Measurements from ENCODE around the gene MDK.
A peak's percentile ranks its signal among the peaks of the same experiment; 100 is the strongest.

MDK gene

DNA sequence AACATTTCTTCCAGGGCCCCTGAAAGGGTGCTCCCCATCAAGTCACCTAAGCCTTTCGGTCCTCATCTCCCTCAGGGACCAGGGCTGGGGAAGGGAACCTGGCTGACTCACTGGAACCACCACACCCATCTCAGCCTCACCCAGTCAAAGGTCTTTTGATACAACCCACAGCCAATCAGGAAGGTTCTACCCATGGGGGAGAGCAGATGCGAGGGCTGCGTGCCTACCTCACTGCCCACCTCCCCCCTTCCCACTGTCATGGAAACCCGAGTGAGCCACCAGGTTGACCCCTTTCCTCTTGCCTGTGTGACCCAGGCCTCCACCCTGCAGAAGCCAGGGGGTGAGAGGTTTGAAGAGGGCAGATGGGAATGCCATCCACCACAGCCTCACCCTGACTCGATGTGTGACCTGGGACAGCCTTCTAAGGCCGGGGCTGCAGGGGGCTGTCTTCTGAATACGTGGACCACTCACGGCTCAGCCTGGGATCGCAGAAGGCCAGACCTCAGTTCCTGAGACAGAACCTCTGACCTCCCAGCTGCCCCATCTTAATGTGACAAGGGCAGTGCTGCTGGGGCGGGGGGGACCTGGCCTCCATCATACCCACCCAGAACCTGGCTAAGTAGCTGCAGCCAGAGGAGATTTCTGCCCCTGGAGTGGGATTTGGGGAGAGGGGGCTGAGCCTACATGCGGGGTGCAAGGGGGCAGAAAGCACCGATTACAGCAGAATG is 2.7 kb downstream of the MDK start:
- DNase-seq (ENCODE audit: low spot score): no peak

DNA sequence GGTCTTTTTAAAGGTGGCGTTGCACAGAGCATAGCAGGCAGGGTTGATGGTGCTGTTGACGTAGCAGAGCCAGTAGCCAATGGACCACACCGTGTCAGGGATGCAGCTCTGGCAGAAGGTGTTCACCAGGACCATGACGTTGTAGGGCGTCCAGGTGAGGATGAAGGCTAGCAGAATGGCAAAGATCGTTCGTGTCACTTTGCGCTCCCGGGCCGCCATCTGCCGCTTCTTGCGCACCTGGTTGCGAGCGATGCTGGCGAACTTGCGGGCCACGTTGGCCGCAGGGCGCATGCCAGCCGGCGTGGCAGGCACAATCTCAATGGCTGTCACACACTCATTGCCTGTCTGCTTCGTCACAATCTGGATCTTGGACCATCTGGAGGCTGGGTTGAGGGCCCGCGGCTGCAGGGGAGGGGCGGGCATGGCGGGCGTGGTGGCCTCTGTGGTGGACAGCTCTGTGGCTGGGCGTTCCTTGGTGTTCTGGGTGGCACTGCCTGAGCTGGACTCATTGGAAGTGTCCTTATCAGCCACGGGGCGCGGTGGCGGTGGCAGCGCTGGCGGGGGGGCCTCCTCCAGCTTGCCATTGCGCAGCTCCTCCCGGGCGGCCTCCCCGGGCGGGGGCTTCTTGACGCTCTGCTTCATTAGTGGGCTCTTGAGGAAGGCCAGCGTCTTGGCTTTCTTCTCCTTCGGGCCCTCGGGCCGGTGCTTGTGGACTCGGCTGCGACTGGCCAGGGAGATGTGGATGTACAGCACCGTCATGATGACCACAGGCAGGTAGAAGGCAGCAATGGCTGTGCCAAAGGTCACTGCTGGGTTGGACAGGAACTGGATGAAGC is 3.9 kb downstream of the MDK start:
- no peak for DNase-seq (ENCODE audit: low spot score)

DNA sequence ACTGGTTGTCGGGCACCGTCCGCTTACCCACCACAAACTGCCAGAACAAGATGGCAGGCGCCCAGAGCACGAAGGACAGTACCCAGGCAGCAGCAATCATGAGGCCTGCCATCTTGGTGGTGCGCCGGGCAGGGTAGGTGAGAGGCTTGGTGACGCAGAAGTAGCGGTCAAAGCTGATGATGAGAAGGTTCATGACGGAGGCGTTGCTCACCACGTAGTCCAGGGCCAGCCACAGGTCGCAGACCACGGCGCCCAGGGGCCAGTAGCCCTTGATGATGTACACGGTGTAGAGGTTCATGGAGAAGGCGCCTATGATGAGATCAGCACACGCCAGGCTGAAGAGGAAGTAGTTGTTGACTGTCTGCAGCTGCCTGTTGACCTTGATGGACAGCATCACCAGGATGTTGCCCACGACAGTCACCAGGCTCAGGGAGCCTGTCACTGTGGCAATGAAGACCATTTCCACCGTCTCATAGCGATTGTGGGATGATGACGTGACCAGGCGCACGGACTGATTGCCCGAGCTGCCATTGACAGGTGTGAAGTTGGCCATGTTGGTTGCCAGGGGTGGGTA is 4.6 kb downstream of the MDK start:
- no peak for DNase-seq (ENCODE audit: low spot score)

DNA sequence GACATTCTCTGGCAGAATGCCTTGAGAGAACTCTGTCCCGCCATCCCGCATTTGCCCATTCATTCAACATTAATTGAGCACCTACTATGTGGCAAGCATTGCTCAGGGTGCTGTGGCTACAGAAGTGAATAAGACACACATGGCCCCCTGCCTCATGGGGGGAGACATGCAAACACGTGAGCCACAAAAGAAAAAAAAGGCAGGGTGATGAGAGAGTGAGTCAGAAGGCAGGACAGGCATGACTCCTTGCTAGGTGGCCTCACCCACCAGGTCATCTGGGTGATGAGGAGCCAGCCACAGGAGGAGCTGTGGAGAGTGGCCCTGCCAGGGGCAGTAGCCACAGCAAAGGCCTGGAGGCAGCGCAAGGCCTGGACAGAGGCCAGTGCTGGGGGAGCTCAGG is 5.2 kb downstream of the MDK start:
- no peak for DNase-seq (ENCODE audit: low spot score)

DNA sequence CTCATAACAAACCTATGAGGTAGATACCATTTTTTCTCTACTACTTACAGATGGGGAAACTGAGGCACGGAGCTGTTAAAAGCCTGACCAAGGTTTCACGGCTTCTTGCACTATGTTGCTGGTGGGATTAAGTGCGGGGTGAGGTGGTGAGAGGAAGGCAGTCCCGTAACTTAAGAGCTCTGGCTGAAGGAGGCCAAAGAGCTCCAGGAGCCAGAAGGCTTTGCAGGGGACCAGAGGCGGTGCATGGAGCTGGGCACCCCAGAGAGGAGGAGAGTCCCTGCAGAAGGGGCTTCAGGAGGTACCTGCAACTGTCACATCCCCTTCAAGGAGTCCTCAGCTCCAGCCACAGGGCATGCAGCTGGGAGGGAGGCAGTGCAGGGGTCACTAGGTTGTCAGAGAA is 6.0 kb downstream of the MDK start:
- no peak for DNase-seq (ENCODE audit: low spot score)

DNA sequence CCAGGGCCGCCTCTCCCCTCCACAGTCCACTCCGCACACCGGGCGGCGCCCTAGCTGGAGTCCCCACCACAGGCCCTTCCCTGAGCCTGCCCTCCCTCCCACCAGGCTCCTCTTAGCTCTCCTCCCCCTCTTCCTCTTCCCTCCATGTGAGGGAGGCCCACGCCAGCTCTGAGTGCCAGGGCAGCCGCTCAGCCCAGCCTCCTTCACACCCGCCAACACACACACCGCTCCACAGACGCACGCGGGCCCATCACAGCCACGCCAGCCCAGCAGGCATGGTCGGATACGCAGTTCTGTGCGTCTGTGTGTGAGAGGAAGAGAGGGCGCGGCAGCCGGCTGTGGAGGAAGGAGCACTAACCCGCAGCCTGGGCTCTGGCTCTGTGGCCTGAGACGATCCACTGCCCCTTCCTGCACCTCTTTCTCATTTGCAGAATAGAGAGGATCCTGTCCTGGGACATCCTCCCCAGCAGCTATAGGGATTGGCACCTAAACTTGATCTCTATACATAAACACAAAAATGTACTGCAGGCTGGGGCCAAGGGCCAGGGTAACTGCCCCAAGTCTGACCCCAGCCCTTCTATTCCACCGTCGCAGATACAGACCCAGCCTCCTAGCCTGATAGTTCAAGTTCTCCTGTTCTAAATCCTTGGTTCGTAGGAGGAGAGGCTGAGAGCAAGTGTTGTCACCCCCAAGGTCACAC is 6.6 kb downstream of the MDK start:
- no peak for DNase-seq (ENCODE audit: low spot score)

DNA sequence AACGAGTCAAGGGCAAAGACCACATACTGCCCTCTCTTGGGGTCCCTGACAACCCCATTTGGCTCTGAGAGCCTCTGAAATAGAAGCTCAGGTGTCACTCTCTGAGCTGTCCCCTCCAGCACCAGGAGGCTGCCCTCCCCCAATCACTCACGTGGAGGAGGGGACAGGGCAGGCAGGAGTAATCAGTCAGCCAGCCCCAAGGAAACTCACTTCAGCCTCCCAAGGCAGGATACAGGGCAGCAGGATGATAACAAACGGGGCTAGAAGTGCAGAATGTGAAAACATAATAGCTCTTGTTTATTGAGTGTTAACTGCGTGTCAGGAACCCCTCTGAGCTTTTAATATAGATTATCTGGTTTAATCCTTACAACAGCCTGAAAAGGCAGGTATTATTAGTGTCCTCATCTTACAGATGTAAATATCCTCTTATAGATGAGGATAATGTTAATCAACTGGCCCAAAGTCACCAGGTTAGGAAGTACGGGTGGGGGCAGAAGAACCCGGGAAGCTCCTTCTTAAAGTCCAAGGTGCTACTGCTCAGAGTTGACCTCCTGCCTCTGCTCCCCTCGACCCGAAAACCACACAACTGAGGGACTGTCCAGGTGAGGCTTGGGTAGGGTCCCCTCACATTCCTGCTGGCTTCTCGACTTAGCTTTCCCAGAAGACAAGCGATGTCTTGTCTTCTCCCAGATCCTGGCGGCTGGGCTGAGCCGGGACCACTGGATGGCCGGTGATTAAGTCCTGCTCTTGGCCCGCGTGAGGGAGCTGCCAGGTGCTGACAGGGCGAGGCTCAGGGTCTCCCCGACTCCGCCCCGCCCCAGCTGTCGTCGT is 7.4 kb downstream of the MDK start:
- no peak for DNase-seq (ENCODE audit: low spot score)

DNA sequence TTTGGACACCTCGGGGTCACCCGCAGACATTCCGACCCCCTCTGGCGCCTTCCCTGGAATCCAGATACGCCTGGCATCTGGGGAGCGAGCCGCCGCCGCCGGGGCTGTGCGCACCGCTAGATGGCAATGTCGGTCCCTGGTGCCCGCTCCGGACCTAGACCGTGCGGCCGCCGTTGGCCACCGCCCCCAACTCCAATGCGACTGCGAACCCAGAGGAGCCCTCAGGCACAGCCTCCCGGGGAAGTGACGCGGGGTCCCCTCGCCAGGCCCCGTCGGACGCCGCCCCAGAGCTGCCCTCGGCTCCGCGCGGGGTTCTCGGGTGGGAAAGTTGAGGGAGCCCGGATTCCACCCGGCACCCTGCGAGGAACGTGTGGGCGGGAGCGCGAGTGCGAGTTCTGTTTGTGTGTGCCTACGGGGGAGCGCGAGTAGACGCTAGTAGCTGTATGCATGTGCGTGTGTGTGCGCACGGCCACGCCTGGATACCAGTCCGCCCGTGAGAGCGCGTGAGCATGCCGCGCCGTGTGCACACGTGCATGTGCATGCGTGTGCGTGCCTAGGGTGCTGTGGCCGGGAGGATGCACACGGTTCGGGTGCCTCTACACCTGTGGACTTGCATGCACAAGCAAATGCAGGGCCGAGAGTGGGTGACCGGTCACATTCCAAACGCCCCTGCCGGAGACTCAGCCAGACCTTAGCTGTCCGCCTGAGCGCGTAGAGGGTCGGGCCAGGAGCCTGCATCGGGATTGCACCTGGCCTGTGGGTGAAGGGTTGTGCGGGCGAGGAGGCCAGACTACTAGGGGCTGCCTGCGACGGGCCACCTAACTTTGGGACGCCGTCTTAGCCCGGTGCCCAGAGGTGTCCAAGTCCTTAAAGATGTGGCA is 8.2 kb downstream of the MDK start:
- DNase-seq (ENCODE audit: low spot score): peak; percentile 23

DNA sequence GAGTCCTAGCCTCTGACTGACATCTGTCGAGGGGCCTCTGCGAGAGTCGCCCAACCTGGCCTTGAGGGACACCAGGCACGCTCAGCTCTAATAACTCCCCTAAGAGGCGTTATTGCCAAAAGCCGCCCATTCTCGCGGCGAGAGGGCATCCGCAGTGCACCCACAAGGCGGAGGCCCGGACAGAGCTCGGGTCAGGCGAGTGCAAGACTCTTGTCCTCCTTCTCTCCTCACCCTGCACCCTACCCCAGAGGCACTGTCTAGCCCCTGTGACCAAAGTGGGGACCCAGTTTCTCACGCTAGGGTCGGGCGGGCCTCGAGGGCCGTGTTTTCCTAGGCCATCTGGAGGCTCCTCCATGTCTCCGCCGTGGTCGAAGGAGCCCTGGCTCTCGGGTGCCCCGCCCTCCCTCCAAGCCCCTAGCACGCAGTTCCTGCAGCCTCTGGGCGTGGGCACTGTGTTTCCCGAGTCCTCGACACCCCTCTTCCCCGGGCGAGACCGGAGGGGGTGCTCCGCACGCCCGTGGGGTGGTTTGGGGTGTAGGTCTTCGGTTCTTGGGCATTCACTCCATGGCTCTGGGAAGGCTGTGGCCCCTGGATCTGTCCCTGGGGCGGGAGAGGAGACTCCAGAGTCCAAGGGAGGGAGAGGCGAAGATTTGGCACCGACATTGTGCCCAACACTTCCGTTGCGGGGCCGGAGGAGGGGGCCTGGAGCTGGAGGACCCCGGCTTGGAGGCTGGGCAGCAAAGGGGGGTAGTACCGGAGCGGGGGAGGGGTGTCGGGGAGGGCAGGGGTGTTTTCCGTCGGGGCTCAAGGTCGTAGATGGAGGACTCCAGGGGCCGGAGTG is 9.1 kb downstream of the MDK start:
- no peak for DNase-seq (ENCODE audit: low spot score)

DNA sequence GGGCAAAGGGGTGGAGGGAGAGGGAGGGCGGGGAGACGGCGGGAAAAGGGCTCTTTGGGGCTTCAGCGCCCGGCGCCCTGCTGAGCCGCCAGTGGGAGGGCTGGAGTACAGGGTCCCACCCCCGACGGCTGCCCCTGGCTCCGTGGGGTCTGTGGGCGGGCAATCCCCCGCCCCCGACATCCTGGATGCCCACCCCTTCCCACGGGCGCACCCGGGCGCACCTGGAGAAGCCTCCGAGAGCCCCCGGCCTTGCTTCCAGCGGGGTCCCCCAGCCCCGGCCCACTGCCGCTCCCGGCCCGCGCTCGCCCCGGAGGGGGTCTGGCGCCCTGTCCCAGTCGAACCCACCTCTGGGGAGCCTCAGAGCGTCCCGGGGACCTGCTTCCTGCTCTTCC is 9.7 kb downstream of the MDK start:
- DNase-seq (ENCODE audit: low spot score): no peak

DNA sequence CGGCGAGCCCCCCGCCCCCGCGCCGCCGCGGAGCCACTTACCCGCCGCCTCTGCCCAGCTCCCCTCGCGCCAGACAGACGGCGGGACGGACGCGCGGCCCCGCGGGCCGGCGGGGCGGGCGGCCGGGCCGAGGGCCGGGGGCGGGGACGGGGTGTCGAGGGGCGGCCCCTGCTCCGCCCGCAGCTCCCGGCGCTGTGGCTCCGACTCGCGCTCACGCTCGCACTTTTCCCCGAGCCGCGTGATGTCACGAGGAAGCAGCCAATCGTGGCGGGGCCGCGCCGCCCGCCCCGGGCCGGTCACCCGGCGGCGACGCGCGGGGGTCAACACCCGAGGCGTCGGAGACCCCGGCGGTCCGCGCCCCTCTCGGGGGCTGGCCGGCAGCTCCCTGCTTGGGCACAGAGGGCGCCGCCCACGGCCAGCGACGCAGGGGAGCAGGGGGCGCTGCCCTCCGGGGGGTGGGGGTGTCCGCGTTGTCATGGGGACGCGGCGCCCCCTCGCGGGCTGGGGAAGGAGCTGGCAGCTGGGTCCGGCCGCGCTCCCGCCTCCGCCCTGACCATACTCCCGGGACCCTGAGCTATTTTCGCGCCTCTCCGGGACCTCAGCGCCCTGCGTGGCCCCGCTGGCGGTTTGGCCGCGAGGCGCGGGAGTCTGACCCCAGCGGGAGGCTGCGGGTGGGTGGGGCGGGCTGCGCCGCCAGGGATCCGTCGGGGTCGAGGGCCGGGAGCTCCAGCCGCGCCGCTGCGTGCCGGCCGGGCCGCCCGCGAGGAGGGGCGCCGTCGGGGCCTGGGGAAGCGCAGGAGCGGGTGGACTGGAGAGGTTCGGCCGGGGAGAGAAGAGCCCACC is 10.3 kb downstream of the MDK start, which contains the start of gene CHRM4:
CHRM4 (minus strand) TSS at position 199 of the 843 bp plus-strand sequence. CDS start 5,219 bp downstream, outside the sequence.
- DNase-seq (ENCODE audit: low spot score): no peak

DNA sequence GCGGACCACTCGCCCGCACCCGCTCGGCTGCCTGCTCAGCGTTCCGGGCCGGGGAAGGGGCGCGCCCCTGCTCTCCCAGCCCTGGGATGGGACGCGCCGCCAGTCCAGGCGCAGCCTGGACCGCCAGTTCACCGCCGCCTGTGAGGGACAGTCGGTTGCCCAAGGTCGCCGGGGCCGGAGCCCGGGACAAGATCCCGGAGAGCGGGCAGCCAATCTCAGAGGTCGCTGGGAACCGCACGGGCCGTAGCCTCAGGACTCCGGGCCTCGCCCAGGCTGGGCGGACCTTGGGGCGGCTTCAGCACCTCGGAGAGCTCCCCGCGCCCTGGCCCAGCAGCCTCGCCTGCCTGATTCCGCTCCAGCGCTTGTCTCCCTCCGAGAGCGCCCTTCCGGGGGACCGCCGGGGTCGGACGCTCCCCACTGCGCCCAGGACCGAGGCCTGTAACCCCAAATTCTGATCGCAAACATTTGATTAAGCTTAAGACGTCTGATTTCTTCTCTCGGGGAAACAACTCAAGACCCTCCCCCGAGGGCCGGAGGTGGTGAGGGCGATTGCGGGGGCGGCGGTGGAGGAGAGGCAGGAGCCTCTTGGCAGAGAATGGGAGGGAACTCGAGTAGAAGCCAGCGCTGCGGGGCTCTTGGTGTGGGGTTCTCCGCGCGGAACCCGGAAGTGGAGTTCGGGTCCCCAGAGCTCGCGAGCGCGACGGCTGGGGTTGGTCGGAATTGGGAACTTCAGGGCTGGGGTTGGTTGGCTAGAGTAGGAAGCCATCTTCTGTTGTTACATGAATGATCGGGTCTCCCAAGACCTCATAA is 11.2 kb downstream of the MDK start:
- peak; percentile 56 for DNase-seq (ENCODE audit: low spot score)

DNA sequence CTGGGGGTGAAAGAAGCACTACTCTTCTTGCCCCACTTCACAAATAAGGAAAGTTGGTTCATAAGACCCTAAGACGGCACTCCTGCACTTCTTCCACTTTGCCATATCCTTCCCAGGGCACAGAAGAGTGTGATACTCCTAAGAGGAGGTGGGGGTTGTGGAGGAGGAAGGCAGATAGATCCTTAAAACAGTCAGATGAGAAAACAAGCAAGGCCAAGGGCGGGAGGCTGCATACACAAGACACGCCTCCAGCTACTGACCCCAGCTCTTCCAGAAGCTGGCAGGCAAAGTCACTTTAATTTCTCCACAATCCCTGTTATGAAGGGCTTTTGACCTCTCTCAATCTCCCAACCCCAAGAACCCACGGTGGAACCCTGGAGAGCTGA is 11.8 kb downstream of the MDK start:
- no peak for DNase-seq (ENCODE audit: low spot score)

DNA sequence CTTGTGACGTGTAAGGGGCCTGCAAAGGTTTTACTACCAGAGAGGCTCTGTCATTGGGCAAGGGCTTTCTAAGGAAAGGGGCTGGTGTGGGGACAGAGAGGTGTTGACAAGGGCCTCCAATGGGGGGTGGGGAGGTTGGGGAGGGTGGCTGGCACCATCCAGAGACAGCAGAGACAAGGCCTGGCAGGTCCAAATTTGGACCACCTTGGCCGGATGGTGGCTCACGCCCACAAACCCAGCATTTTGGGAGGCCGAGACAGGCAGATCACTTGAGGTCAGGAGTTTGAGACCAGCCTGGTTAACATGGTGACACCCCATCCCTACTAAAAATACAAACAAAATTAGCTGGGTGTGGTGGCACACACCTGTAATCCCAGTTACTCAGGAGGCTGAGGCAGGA is 12.3 kb downstream of the MDK start:
- no peak for DNase-seq (ENCODE audit: low spot score)

DNA sequence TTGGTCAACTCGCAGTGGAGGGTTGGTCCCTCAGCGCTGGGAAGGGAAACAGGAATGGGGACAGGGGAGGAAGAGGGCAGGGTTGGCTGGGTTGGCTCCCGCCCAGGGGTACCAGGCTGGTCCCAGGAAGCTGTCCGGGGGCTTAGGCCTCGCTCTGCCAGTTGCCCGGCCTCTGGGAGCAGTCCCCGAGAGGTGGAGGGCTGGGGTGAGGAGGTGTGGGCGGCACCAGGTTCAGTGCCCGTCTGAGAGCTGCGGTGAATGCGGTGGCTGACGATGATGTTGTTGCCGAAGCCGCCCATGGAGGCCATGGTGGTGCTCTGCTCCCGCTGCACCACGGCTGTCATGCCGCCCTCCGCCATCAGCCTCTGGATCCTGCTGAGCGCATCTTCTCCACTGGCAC is 16.1 kb downstream of the MDK start:
- no peak for DNase-seq (ENCODE audit: low spot score)

DNA sequence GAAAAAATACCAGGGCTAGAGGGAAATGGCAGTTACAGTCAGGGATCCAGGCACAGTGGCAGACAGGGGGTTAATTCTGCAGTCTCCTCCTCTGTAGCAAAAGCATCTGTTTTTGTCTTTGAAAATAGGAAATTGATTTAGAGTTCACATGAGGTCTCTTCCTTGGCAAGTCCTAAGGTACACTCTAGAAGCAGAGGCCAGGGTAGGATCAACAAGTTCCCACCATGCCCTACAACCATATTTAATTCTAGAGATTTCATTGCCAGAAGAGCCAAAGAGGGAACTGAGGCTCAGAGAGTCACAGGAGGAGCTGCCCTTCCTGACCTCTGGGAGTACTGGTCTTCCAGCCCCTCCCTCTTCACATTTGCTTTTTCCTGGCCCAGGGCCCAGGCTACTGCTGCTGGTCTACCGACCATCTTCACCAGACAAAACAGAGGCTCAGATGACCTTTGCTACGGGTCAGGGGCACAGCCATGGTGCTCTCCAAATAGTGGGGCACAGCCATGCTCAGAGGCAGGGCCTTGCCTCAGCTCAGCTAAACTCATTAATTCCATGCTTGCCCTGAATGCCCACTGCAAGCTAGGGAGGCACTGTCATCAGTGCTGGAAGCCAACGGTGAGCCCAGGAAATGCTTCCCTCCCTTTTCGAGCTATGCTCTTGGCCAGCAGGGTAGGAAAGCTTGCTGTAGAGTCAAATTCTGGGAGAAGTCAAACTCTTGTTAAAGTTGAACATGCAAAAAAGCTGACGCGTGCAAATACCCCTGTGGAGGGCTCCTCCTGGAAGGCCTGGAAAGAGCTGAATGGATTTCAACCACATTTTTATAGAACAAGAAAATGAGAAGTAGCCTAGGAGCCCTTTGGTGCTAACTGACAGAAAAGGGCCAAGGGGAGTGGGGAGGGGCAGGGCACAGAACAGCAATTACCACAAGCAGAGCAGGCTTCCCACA is 21.8 kb downstream of the MDK start:
- DNase-seq (ENCODE audit: low spot score): no peak
